HCT116 (cell line): ENCODE measurements around the gene CRIM1. TPM values are rescaled to one million over a fixed set of nuclear protein-coding genes. Genes with fewer than 3 reads are reported as not detected.
A peak's percentile ranks its signal among the peaks of the same experiment; 100 is the strongest.

Experiments used
- ATAC-seq: fragments of 200-7000 bp; cut with Tn5 transposase; 2 replicates; pipeline ENCODE4 v1.9.1; 2020; ENCODE audit warnings: mild to moderate bottlenecking, moderate library complexity
- BruUV-seq: library from RNA; stranded (reverse); fragments of 400-500 nt; replicated peaks from 2 replicates; lab custom pipeline; 2021; lab: Mats Ljungman, UMichigan
- CTCF ChIA-PET: fragments of 300-600 bp; sonication (Branson Sonifier 250); formaldehyde crosslinking; loops from one replicate; lab custom pipeline; 2021; ENCODE audit warnings: antibody characterized with exemption; lab: Charles Lee
- POLR2A ChIA-PET: fragments of 300-600, 350-600 bp; sonication (Branson Sonifier 250); formaldehyde crosslinking; loops from one replicate; lab custom pipeline; 2021; ENCODE audit warnings: antibody characterized with exemption; lab: Charles Lee
- RAD21 ChIA-PET, 2 experiments: fragments of 300-600 bp; sonication (Branson Sonifier 250); formaldehyde crosslinking; loops; one replicate each; lab custom pipeline; 2023; ENCODE audit warnings: low total read pairs in 2 of 2; ENCODE audit not compliant: uncharacterized antibody in 2 of 2, unreplicated experiment in 2 of 2, low non-redundant PET in 1 of 2; lab: Charles Lee
- DNase-seq: peaks from one replicate; pipeline ENCODE4 v3.0.0-alpha.2; 2010; ENCODE audit warnings: low read depth, low spot score
- H2AFZ ChIP-seq: fragments of 200-600 bp; shearing (Covaris generic), sonication (generic); 2 replicates; pipeline ENCODE4 v1.6.1; 2017; ENCODE audit warnings: low read depth, mixed run types, mixed read lengths, antibody characterized with exemption, low read length; ENCODE audit not compliant: poor library complexity, severe bottlenecking
- H3K27ac ChIP-seq: 2 replicates; pipeline ENCODE4 v1.5.1; 2012; ENCODE audit warnings: low read depth, low read length
- H3K27me3 ChIP-seq: fragments of 200-600 bp; sonication (generic); 2 replicates; pipeline ENCODE4 v1.6.1; 2016; ENCODE audit warnings: mixed run types, low read length, mixed read lengths; ENCODE audit not compliant: insufficient read depth
- H3K36me3 ChIP-seq, 2 experiments: fragments of 200-500 bp in 1 of 2; fragments of 200-600 bp in 1 of 2; sonication (Bioruptor generic) in 1 of 2; sonication (generic) in 1 of 2; 2 replicates each; pipeline versions ENCODE4 v1.5.1 to v1.6.1; 2014 to 2016; ENCODE audit warnings: low read length in 2 of 2, inconsistent platforms in 1 of 2, mixed read lengths in 1 of 2, mixed run types in 1 of 2; ENCODE audit not compliant: insufficient read depth in 2 of 2, control insufficient read depth in 1 of 2
- H3K4me1 ChIP-seq, 2 experiments: fragments of 200-600 bp in 1 of 2; sonication (generic) in 1 of 2; 2 replicates each; pipeline versions ENCODE4 v1.5.1 to v1.6.1; 2012 to 2017; ENCODE audit warnings: low read length in 2 of 2, inconsistent platforms in 1 of 2, mild to moderate bottlenecking in 1 of 2, mixed read lengths in 1 of 2, mixed run types in 1 of 2, moderate library complexity in 1 of 2; ENCODE audit not compliant: insufficient read depth in 2 of 2, control insufficient read depth in 1 of 2
- H3K4me2 ChIP-seq: fragments of 200-600 bp; sonication (generic); 2 replicates; pipeline ENCODE4 v1.6.1; 2017; ENCODE audit warnings: mixed run types, low read length, mixed read lengths
- H3K4me3 ChIP-seq, 2 experiments: fragments of 200-600 bp in 1 of 2; sonication (generic) in 1 of 2; replicated peaks in 1 of 2; 2 replicates each; pipeline ENCODE4 v1.5.1; 2011 to 2016; ENCODE audit warnings: low read length in 2 of 2, control low read depth in 1 of 2, low read depth in 1 of 2, mild to moderate bottlenecking in 1 of 2, mixed read lengths in 1 of 2, mixed run types in 1 of 2
- H3K79me2 ChIP-seq: fragments of 200-600 bp; sonication (generic); 2 replicates; pipeline ENCODE4 v1.6.1; 2017; ENCODE audit warnings: mild to moderate bottlenecking, mixed run types, low read length, moderate library complexity, mixed read lengths; ENCODE audit not compliant: insufficient read depth
- H3K9ac ChIP-seq: fragments of 200-600 bp; sonication (generic); 2 replicates; pipeline ENCODE4 v1.6.1; 2016; ENCODE audit warnings: low read length, mixed read lengths
- H3K9me2 ChIP-seq: fragments of 200-600 bp; sonication (generic), shearing (Covaris generic); 2 replicates; pipeline ENCODE4 v1.6.1; 2017; ENCODE audit warnings: mixed run types, mild to moderate bottlenecking, moderate library complexity; ENCODE audit not compliant: insufficient read depth
- H3K9me3 ChIP-seq, 2 experiments: fragments of 200-500 bp in 1 of 2; fragments of 200-600 bp in 1 of 2; sonication (Bioruptor generic) in 1 of 2; sonication (generic) in 1 of 2; 2 replicates each; pipeline ENCODE4 v1.6.1; 2014 to 2017; ENCODE audit warnings: low read length in 2 of 2, mixed read lengths in 2 of 2, inconsistent platforms in 1 of 2, low read depth in 1 of 2, mild to moderate bottlenecking in 1 of 2, mixed run types in 1 of 2, moderate library complexity in 1 of 2; ENCODE audit not compliant: control insufficient read depth in 1 of 2, insufficient read depth in 1 of 2
- H4K20me1 ChIP-seq: fragments of 200-600 bp; sonication (generic), shearing (Covaris generic); 2 replicates; pipeline ENCODE4 v1.6.1; 2017; ENCODE audit warnings: mixed run types, mild to moderate bottlenecking, moderate library complexity; ENCODE audit not compliant: insufficient read depth
- ATF3 ChIP-seq: IDR thresholded peaks from 2 replicates; pipeline ENCODE4 v1.6.1; 2012
- EGR1 ChIP-seq: IDR thresholded peaks from 2 replicates; pipeline ENCODE4 v1.6.1; 2012; ENCODE audit warnings: low read depth
- FOSL1 ChIP-seq: IDR thresholded peaks from 2 replicates; pipeline ENCODE4 v1.6.1; 2012; ENCODE audit warnings: low read depth
- POLR2A ChIP-seq: IDR thresholded peaks from 2 replicates; pipeline ENCODE4 v1.7.0; 2011; ENCODE audit warnings: borderline replicate concordance; ENCODE audit not compliant: insufficient read depth, insufficient read length; ENCODE audit errors: extremely low read depth
- REST ChIP-seq: IDR thresholded peaks from 2 replicates; pipeline ENCODE4 v1.6.1; 2012; ENCODE audit warnings: low read depth
- SIN3A ChIP-seq: IDR thresholded peaks from 2 replicates; pipeline ENCODE4 v1.6.1; 2012; ENCODE audit warnings: low read depth
- TCF7L2 ChIP-seq: IDR thresholded peaks from 2 replicates; pipeline ENCODE4 v1.7.0; 2011; ENCODE audit warnings: borderline replicate concordance, inconsistent platforms; ENCODE audit not compliant: insufficient read depth, insufficient read length; ENCODE audit errors: extremely low read depth
- YY1 ChIP-seq: IDR thresholded peaks from 2 replicates; pipeline ENCODE4 v1.6.1; 2011; ENCODE audit warnings: low read length, low read depth, moderate library complexity, mild to moderate bottlenecking; ENCODE audit not compliant: insufficient replicate concordance; ENCODE audit errors: extremely low read depth
- ZBTB33 ChIP-seq: IDR thresholded peaks from 2 replicates; pipeline ENCODE4 v1.6.1; 2011; ENCODE audit warnings: mild to moderate bottlenecking, low read length, moderate library complexity; ENCODE audit not compliant: insufficient replicate concordance; ENCODE audit errors: extremely low read depth
- ZFX ChIP-seq: fragments of 450-650 bp; IDR thresholded peaks from 2 replicates; pipeline ENCODE4 v1.6.1; 2017
- intact Hi-C: fragments of 100-400 bp; cut with micrococcal nuclease; formaldehyde crosslinking; loops from 2 replicates; pipeline ENCODE4 v1.10.0; 2022
- total RNA-seq: library from RNA; stranded (reverse); gene quantifications from one replicate; pipeline ENCODE4 v1.2.1, GENCODE V29; 2021; ENCODE audit not compliant: unreplicated experiment

The CRIM1 gene
- total RNA-seq, 1 experiment from 2014 or later = 27.2 TPM

- Histone ChIP-seq H3K4me1 (peaks cover 0 to 41% of the 10 kb centered on the region in 2 experiments; a peak in 2 of 4 replicates), H3K27ac (no peak overlapping the region), H3K79me2 (no peaks in the 10 kb centered on the region), H3K36me3 (no peaks in the 10 kb centered on the region; a peak in 1 of 4 replicates), H3K9ac (no peak overlapping the region), H3K9me2 (no peaks in the 10 kb centered on the region), H3K4me3 (no peak overlapping the region), H2AFZ (no peak overlapping the region), H3K27me3 (no peaks in the 10 kb centered on the region), H3K4me2 (peak overlapping the region; percentile 9; the same call in 1 of the 2 replicates), H4K20me1 (no peaks in the 10 kb centered on the region), H3K9me3 (no peaks in the 10 kb centered on the region)
- CTCF ChIA-PET = no interaction called here
- TF ChIP-seq YY1 = no peak
- no peak for TF ChIP-seq POLR2A
- TF ChIP-seq SIN3A = no peak
- TF ChIP-seq EGR1 = no peak
- intact Hi-C loops = no loop called here
- DNase-seq (no peak), ATAC-seq (no peak)
- POLR2A ChIA-PET = no interaction called here
- RAD21 ChIA-PET = no interaction called here
- no TSS peak for BruUV-seq
Observed at GRCh38 chr2:36453652-36454051, 98.1 kb downstream of the CRIM1 start.

GRCh38 chr2:36455011-36455410 is 99.4 kb downstream of the CRIM1 start:
- Histone ChIP-seq H3K4me1 (peaks cover 6 to 49% of the 10 kb centered on the region in 2 experiments; a peak in 3 of 4 replicates), H2AFZ (no peak overlapping the region), H3K79me2 (no peaks in the 10 kb centered on the region), H3K9me3 (no peaks in the 10 kb centered on the region), H3K27ac (no peak overlapping the region), H3K27me3 (no peaks in the 10 kb centered on the region), H3K4me3 (no peak overlapping the region), H3K9me2 (no peaks in the 10 kb centered on the region), H3K9ac (no peak overlapping the region), H3K36me3 (no peaks in the 10 kb centered on the region), H4K20me1 (no peaks in the 10 kb centered on the region), H3K4me2 (no peak overlapping the region)
- no peak for ATAC-seq
- ChIA-PET RAD21 (no interaction called here), CTCF (no interaction called here), POLR2A (no interaction called here)
- BruUV-seq = no TSS peak
- no peak for DNase-seq
- TF ChIP-seq ZFX = no peak
- TF ChIP-seq FOSL1 = no peak
- no peak for TF ChIP-seq TCF7L2
- TF ChIP-seq ZBTB33 = no peak
- no peak for TF ChIP-seq REST
- TF ChIP-seq ATF3 = no peak
- intact Hi-C loops = loop anchor here (5.0 kb wide), 1 partner anchor 217 kb away; no protein-coding TSS in a partner anchor
